SK-N-SH (cell line): ENCODE measurements around the gene TRAK1. TPM values are rescaled to one million over a fixed set of nuclear protein-coding genes. Genes with fewer than 3 reads are reported as not detected.

Experiments
- CTCF ChIA-PET: fragments of 300-600, 350-600 bp; formaldehyde crosslinking; extraction: SDS; loops from one replicate; lab custom pipeline; 2021; lab: Yijun Ruan, JAX
- POLR2A ChIA-PET: fragments of 350-600 bp; sonication (Branson Sonifier 250); formaldehyde crosslinking; extraction: SDS; loops from one replicate; lab custom pipeline; 2020; ENCODE audit warnings: antibody characterized with exemption, inconsistent platforms; lab: Yijun Ruan, JAX
- DNase-seq: peaks from one replicate; pipeline ENCODE4 v3.0.0; 2012
- H2AFZ ChIP-seq: fragments of 200-600 bp; sonication (generic); 2 replicates; pipeline ENCODE4 v1.8.1; 2016; ENCODE audit warnings: antibody characterized with exemption, mild to moderate bottlenecking, low read depth
- H3F3A ChIP-seq: fragments of 200-600 bp; sonication (generic); replicated peaks from 2 replicates; pipeline ENCODE3; 2016; ENCODE audit warnings: antibody characterized with exemption, mild to moderate bottlenecking; ENCODE audit not compliant: insufficient read depth
- H3K27ac ChIP-seq, 2 experiments: fragments of 200-500 bp in 1 of 2; fragments of 200-600 bp in 1 of 2; sonication (Bioruptor generic) in 1 of 2; sonication (generic), shearing (Covaris generic) in 1 of 2; 2 replicates each; pipeline versions ENCODE4 v1.5.1 to v1.6.1; 2014 to 2016; ENCODE audit warnings: low read depth in 2 of 2, inconsistent platforms in 1 of 2, low read length in 1 of 2, mild to moderate bottlenecking in 1 of 2, mixed read lengths in 1 of 2
- H3K27me3 ChIP-seq: fragments of 200-600 bp; sonication (generic), shearing (Covaris generic); 2 replicates; pipeline ENCODE4 v1.6.1; 2016; ENCODE audit warnings: mixed run types; ENCODE audit not compliant: insufficient read depth
- H3K36me3 ChIP-seq, 2 experiments: fragments of 200-500 bp in 1 of 2; fragments of 200-600 bp in 1 of 2; sonication (Bioruptor generic) in 1 of 2; sonication (generic) in 1 of 2; replicated peaks in 1 of 2; 2 replicates each; pipeline versions ENCODE3 to v1.5.1; 2014 to 2016; ENCODE audit warnings: low read length in 1 of 2, mild to moderate bottlenecking in 1 of 2; ENCODE audit not compliant: insufficient read depth in 2 of 2, control insufficient read depth in 1 of 2
- H3K4me1 ChIP-seq, 2 experiments: fragments of 200-500 bp in 1 of 2; fragments of 200-600 bp in 1 of 2; sonication (Bioruptor generic) in 1 of 2; sonication (generic), shearing (Covaris generic) in 1 of 2; 2 replicates each; pipeline versions ENCODE4 v1.5.1 to v1.6.1; 2014 to 2016; ENCODE audit warnings: low read depth in 1 of 2, low read length in 1 of 2, mixed run types in 1 of 2; ENCODE audit not compliant: insufficient read depth in 2 of 2, control insufficient read depth in 1 of 2
- H3K4me2 ChIP-seq: fragments of 200-600 bp; sonication (generic), shearing (Covaris generic); 2 replicates; pipeline ENCODE4 v1.6.1; 2017; ENCODE audit warnings: mixed run types
- H3K4me3 ChIP-seq, 2 experiments: fragments of 200-500 bp in 1 of 2; fragments of 200-600 bp in 1 of 2; sonication (Bioruptor generic) in 1 of 2; sonication (generic), shearing (Covaris generic) in 1 of 2; 2 replicates each; pipeline versions ENCODE4 v1.5.1 to v1.8.1; 2014 to 2016; ENCODE audit warnings: low read depth in 2 of 2, inconsistent platforms in 1 of 2, low read length in 1 of 2, mild to moderate bottlenecking in 1 of 2, mixed read lengths in 1 of 2, moderate library complexity in 1 of 2
- H3K79me2 ChIP-seq: fragments of 200-600 bp; sonication (generic); 2 replicates; pipeline ENCODE4 v1.8.1; 2017; ENCODE audit warnings: mild to moderate bottlenecking; ENCODE audit not compliant: insufficient read depth
- H3K9ac ChIP-seq: fragments of 200-600 bp; sonication (generic); 2 replicates; pipeline ENCODE4 v1.6.1; 2017; ENCODE audit warnings: mixed run types
- H3K9me2 ChIP-seq: fragments of 200-600 bp; sonication (generic); 2 replicates; pipeline ENCODE4 v1.6.1; 2017; ENCODE audit warnings: mixed run types
- H3K9me3 ChIP-seq: fragments of 200-600 bp; sonication (generic); 2 replicates; pipeline ENCODE4 v1.6.1; 2017; ENCODE audit warnings: mixed run types, mild to moderate bottlenecking, moderate library complexity
- H4K20me1 ChIP-seq: fragments of 200-600 bp; sonication (generic); 2 replicates; pipeline ENCODE4 v1.6.1; 2017; ENCODE audit warnings: mild to moderate bottlenecking, mixed run types; ENCODE audit not compliant: insufficient read depth
- ELF1 ChIP-seq: IDR thresholded peaks from 2 replicates; pipeline ENCODE4 v1.4.0; 2012
- EP300 ChIP-seq, 2 experiments: IDR thresholded peaks; 2 replicates each; pipeline versions ENCODE4 v1.4.0 to v1.6.1; 2012; ENCODE audit warnings: borderline replicate concordance in 1 of 2, low read depth in 1 of 2, low read length in 1 of 2
- FOSL2 ChIP-seq: IDR thresholded peaks from 2 replicates; pipeline ENCODE4 v1.4.0; 2012; ENCODE audit warnings: low read depth, mild to moderate bottlenecking, moderate library complexity, borderline replicate concordance
- FOXJ3 ChIP-seq: sonication (generic); formaldehyde crosslinking; IDR thresholded peaks from 2 replicates; pipeline ENCODE4 v1.5.1; 2020; ENCODE audit warnings: mild to moderate bottlenecking, missing genetic modification reagents
- JUND ChIP-seq: IDR thresholded peaks from 2 replicates; pipeline ENCODE4 v1.4.0; 2012
- MEF2A ChIP-seq: IDR thresholded peaks from 2 replicates; pipeline ENCODE4 v1.4.0; 2012; ENCODE audit warnings: low read depth, borderline replicate concordance
- NFIC ChIP-seq: IDR thresholded peaks from 2 replicates; pipeline ENCODE4 v1.4.0; 2012; ENCODE audit warnings: borderline replicate concordance
- RAD21 ChIP-seq: IDR thresholded peaks from 2 replicates; pipeline ENCODE4 v1.6.1; 2012; ENCODE audit warnings: mild to moderate bottlenecking, low read length
- RCOR1 ChIP-seq: fragments of 150-350 bp; IDR thresholded peaks from 2 replicates; pipeline ENCODE4 v1.6.1; 2017; ENCODE audit warnings: antibody characterized with exemption, low read length
- RFX5 ChIP-seq: IDR thresholded peaks from 2 replicates; pipeline ENCODE4 v1.6.1; 2012; ENCODE audit warnings: mild to moderate bottlenecking, improper control_type of control experiment, low read length
- TCF12 ChIP-seq: IDR thresholded peaks from 2 replicates; pipeline ENCODE4 v1.4.0; 2012
- TEAD4 ChIP-seq: IDR thresholded peaks from 2 replicates; pipeline ENCODE4 v1.4.0; 2012; ENCODE audit warnings: mild to moderate bottlenecking, borderline replicate concordance; ENCODE audit not compliant: insufficient read depth
- WGBS: methylation state at CpG from one replicate; pipeline ENCODE4 v1.1.6; 2017; ENCODE audit warnings: low lambda C conversion rate; 5-methylcytosine and 5-hydroxymethylcytosine counted together
- polyA plus RNA-seq, 3 experiments: library from polyadenylated mRNA; depleted of rRNA; stranded (reverse); fragments of >200 nt; gene quantifications; 2 replicates each; pipeline ENCODE4 v1.2.3, GENCODE V29; 2012
- TF ChIP-seq, protein P1 (sequence below): IDR thresholded peaks from 2 replicates; pipeline ENCODE4 v1.4.0; 2012; ENCODE audit warnings: low read depth, borderline replicate concordance
- TF ChIP-seq, protein P2 (sequence below): IDR thresholded peaks from 2 replicates; pipeline ENCODE4 v1.6.1; 2012; ENCODE audit warnings: mild to moderate bottlenecking, low read depth, low read length, moderate library complexity
- TF ChIP-seq, protein P3 (sequence below): IDR thresholded peaks from 2 replicates; pipeline ENCODE4; 2012
- TF ChIP-seq, protein P4 (sequence below): fragments of 200-600 bp; sonication (generic); IDR thresholded peaks from 2 replicates; pipeline ENCODE4 v1.6.1; 2017; ENCODE audit warnings: antibody characterized with exemption, mild to moderate bottlenecking, moderate library complexity

The TRAK1 gene
- polyA plus RNA-seq, 1 of the 3 experiments (the other 2 are of a cell fraction) = 12.5 TPM

DNA sequence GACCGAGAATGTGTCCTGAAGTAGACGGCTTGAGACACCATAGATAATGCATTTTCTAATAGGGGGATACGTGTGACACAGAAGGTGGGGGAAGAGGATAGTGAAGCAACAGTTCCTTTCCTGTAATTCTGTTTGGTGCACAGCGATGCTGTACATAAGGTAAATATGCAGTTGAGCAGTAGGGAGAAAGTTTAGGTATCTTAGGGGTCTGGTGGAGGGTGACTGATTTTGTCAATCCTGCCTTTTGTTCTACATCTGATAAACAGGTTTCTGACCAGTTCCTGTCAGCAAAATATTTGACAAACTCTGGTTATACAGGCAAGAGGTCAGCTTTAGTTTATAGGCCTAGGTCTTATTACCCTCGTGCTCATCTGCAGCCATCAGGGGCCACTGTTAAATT lies 71.3 kb downstream of the TRAK1 start:
- H4K20me1 ChIP-seq = no peaks in the 10 kb centered on the region
- no peak overlapping the region for H3K9ac ChIP-seq

DNA sequence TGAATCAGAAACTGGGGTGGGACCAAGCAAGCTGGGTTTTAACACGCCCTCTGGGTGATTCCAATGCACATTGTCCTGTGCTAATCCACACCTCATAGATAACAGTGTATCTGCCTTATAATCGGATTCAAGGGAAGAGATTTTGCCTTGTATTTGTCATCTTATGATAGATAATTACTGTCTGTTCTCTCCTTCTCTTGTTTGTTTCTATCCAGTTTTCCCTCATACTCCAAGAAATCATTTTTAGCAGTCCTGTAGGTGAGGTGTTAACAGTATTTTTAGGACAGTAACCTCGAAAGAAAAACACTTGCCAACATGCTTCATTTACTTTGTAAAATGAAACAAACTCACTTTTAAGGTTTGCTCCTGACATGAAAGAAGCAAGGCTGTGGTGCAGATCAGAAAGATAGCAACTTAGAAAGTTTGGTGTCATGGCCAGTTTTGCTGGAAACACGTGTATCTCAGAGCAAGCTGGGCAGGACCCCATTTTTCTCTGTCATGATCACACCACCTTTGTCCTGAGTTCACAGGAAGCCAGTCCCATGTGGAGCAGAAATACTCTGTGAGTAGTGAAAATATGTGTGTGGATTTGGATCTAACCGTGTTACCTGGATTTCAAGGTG lies 72.6 kb downstream of the TRAK1 start:
- ChIA-PET POLR2A (no interaction called here), CTCF (interaction anchor here (1.4 kb wide), 1 partner anchor 64 kb away, joined by 4 read pairs; no protein-coding TSS in a partner anchor)
- WGBS = 91% methylated on average over 5 of the region's 5 CpGs

More for the DNA sequence above, 71.3 kb downstream of the TRAK1 start:
- no peaks in the 10 kb centered on the region for H3K36me3 ChIP-seq
- H2AFZ ChIP-seq = no peak overlapping the region
- DNase-seq = no peak
- no peaks in the 10 kb centered on the region for H3K9me2 ChIP-seq
- H3K4me1 ChIP-seq = peaks cover 3 to 59% of the 10 kb centered on the region in 2 experiments; a peak in 3 of 4 replicates
- peaks cover 7% of the 10 kb centered on the region for H3F3A ChIP-seq
- no peak for TF ChIP-seq ELF1
- no peak for TF ChIP-seq MEF2A
- no peak for TF ChIP-seq TEAD4
- no peak for TF ChIP-seq FOXJ3 (CRISPR knock-in tag)
- TF ChIP-seq, protein P1, sequence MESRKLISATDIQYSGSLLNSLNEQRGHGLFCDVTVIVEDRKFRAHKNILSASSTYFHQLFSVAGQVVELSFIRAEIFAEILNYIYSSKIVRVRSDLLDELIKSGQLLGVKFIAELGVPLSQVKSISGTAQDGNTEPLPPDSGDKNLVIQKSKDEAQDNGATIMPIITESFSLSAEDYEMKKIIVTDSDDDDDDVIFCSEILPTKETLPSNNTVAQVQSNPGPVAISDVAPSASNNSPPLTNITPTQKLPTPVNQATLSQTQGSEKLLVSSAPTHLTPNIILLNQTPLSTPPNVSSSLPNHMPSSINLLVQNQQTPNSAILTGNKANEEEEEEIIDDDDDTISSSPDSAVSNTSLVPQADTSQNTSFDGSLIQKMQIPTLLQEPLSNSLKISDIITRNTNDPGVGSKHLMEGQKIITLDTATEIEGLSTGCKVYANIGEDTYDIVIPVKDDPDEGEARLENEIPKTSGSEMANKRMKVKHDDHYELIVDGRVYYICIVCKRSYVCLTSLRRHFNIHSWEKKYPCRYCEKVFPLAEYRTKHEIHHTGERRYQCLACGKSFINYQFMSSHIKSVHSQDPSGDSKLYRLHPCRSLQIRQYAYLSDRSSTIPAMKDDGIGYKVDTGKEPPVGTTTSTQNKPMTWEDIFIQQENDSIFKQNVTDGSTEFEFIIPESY = no peak
- no peak for TF ChIP-seq RAD21
- no peak for TF ChIP-seq FOSL2
- TF ChIP-seq, protein P2, sequence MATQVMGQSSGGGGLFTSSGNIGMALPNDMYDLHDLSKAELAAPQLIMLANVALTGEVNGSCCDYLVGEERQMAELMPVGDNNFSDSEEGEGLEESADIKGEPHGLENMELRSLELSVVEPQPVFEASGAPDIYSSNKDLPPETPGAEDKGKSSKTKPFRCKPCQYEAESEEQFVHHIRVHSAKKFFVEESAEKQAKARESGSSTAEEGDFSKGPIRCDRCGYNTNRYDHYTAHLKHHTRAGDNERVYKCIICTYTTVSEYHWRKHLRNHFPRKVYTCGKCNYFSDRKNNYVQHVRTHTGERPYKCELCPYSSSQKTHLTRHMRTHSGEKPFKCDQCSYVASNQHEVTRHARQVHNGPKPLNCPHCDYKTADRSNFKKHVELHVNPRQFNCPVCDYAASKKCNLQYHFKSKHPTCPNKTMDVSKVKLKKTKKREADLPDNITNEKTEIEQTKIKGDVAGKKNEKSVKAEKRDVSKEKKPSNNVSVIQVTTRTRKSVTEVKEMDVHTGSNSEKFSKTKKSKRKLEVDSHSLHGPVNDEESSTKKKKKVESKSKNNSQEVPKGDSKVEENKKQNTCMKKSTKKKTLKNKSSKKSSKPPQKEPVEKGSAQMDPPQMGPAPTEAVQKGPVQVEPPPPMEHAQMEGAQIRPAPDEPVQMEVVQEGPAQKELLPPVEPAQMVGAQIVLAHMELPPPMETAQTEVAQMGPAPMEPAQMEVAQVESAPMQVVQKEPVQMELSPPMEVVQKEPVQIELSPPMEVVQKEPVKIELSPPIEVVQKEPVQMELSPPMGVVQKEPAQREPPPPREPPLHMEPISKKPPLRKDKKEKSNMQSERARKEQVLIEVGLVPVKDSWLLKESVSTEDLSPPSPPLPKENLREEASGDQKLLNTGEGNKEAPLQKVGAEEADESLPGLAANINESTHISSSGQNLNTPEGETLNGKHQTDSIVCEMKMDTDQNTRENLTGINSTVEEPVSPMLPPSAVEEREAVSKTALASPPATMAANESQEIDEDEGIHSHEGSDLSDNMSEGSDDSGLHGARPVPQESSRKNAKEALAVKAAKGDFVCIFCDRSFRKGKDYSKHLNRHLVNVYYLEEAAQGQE = no peak
- ChIA-PET POLR2A (no interaction called here), CTCF (interaction anchor here (1.4 to 1.5 kb wide), 2 partner anchors 29 to 62 kb away, joined by 3 to 5 read pairs; no protein-coding TSS in a partner anchor)
- no peak overlapping the region for H3K4me3 ChIP-seq
- H3K27ac ChIP-seq = no peak overlapping the region
- no peaks in the 10 kb centered on the region for H3K9me3 ChIP-seq
- no peaks in the 10 kb centered on the region for H3K79me2 ChIP-seq
- H3K4me2 ChIP-seq = no peak overlapping the region
- no peaks in the 10 kb centered on the region for H3K27me3 ChIP-seq
- WGBS = 96% methylated on average over 5 of the region's 5 CpGs

More for the DNA sequence above, 72.6 kb downstream of the TRAK1 start:
- no peak overlapping the region for H3K9ac ChIP-seq
- TF ChIP-seq TCF12 (no peak), RCOR1 (no peak), MEF2A (no peak), RFX5 (no peak), EP300 (IDR thresholded peaks at IDR 0.05; ENCODE audit: borderline replicate concordance in 1 of 2, low read depth in 1 of 2, low read length in 1 of 2) (no peak), JUND (no peak), NFIC (no peak)
- TF ChIP-seq, protein P3, sequence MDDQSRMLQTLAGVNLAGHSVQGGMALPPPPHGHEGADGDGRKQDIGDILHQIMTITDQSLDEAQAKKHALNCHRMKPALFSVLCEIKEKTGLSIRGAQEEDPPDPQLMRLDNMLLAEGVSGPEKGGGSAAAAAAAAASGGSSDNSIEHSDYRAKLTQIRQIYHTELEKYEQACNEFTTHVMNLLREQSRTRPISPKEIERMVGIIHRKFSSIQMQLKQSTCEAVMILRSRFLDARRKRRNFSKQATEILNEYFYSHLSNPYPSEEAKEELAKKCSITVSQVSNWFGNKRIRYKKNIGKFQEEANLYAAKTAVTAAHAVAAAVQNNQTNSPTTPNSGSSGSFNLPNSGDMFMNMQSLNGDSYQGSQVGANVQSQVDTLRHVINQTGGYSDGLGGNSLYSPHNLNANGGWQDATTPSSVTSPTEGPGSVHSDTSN = no peak
- TF ChIP-seq, protein P4, sequence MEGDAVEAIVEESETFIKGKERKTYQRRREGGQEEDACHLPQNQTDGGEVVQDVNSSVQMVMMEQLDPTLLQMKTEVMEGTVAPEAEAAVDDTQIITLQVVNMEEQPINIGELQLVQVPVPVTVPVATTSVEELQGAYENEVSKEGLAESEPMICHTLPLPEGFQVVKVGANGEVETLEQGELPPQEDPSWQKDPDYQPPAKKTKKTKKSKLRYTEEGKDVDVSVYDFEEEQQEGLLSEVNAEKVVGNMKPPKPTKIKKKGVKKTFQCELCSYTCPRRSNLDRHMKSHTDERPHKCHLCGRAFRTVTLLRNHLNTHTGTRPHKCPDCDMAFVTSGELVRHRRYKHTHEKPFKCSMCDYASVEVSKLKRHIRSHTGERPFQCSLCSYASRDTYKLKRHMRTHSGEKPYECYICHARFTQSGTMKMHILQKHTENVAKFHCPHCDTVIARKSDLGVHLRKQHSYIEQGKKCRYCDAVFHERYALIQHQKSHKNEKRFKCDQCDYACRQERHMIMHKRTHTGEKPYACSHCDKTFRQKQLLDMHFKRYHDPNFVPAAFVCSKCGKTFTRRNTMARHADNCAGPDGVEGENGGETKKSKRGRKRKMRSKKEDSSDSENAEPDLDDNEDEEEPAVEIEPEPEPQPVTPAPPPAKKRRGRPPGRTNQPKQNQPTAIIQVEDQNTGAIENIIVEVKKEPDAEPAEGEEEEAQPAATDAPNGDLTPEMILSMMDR = no peak
- no peak overlapping the region; a peak in 1 of 4 replicates for H3K27ac ChIP-seq
- H2AFZ ChIP-seq = no peak overlapping the region
- H3K79me2 ChIP-seq = no peaks in the 10 kb centered on the region
- H3K36me3 ChIP-seq = no peaks in the 10 kb centered on the region
- no peaks in the 10 kb centered on the region for H3K27me3 ChIP-seq
- H3K9me3 ChIP-seq = no peaks in the 10 kb centered on the region
- no peaks in the 10 kb centered on the region for H4K20me1 ChIP-seq
- no peak overlapping the region for H3K4me2 ChIP-seq
- H3K9me2 ChIP-seq = no peaks in the 10 kb centered on the region
- H3F3A ChIP-seq = peaks cover 7% of the 10 kb centered on the region
- peaks cover 3 to 59% of the 10 kb centered on the region in 2 experiments; a peak in 3 of 4 replicates for H3K4me1 ChIP-seq
- H3K4me3 ChIP-seq = no peak overlapping the region
- no peak for DNase-seq
